Stimulated activated CD4-positive, alpha-beta T cell treated with anti-CD3 and anti-CD28 coated beads, Interleukin-15, amount 100 ng/mL, for 24 hours (primary cell): ENCODE measurements around the gene IFIT5.
"Not testable (repeated sequence)": the region's sequence is repeated elsewhere in the genome, so short reads cannot be mapped to it uniquely, and the experiment has no call there.

Source experiments
- DNase-seq: peaks from one replicate; pipeline ENCODE4 v3.0.0-alpha.2; 2020

IFIT5 gene

GRCh38 chr10:89440226-89441009 is 26.1 kb downstream of the IFIT5 start:
- no peak for DNase-seq

- no peak for DNase-seq
Observed at GRCh38 chr10:89442289-89442688, 27.9 kb downstream of the IFIT5 start.

GRCh38 chr10:89444819-89445218 is 30.5 kb downstream of the IFIT5 start:
- DNase-seq, result not testable (repeated sequence)

GRCh38 chr10:89450901-89451300 is 36.5 kb downstream of the IFIT5 start:
- no peak for DNase-seq

- DNase-seq, result no peak
Observed at GRCh38 chr10:89452193-89452592, 37.8 kb downstream of the IFIT5 start.

GRCh38 chr10:89454561-89455347 is 40.4 kb downstream of the IFIT5 start:
- DNase-seq, result no peak

GRCh38 chr10:89458291-89458690 is 43.9 kb downstream of the IFIT5 start:
- no peak for DNase-seq

GRCh38 chr10:89458784-89459183 is 44.4 kb downstream of the IFIT5 start:
- DNase-seq, result no peak

- DNase-seq, result no peak
Observed at GRCh38 chr10:89463846-89464537, 49.6 kb downstream of the IFIT5 start.

- no peak for DNase-seq
Observed at GRCh38 chr10:89465196-89465595, 50.8 kb downstream of the IFIT5 start.

GRCh38 chr10:89466599-89467035 is 52.2 kb downstream of the IFIT5 start:
- DNase-seq, result no peak

GRCh38 chr10:89468191-89468965 is 54.0 kb downstream of the IFIT5 start:
- DNase-seq, result no peak

- no peak for DNase-seq
Observed at GRCh38 chr10:89469517-89469916, 55.1 kb downstream of the IFIT5 start.
